HEK293 (cell line): ENCODE data around the gene EXOC2.

Experiments
- CTCF ChIA-PET: fragments of 350-600 bp; formaldehyde crosslinking; extraction: SDS; loops from one replicate; lab custom pipeline; 2021; ENCODE audit warnings: antibody characterized with exemption; lab: Yijun Ruan, JAX
- POLR2A ChIA-PET: fragments of 300-600 bp; formaldehyde crosslinking; extraction: SDS; loops from one replicate; lab custom pipeline; 2020; ENCODE audit warnings: antibody characterized with exemption, inconsistent platforms; lab: Yijun Ruan, JAX
- H3K27ac ChIP-seq: fragments of 200-500 bp; sonication (Bioruptor generic); 2 replicates; pipeline ENCODE4 v1.5.1; 2014; ENCODE audit warnings: low read depth, low read length, control low read depth, inconsistent platforms; ENCODE audit errors: extremely low read depth
- H3K36me3 ChIP-seq, 2 experiments: fragments of 200-500 bp in 1 of 2; sonication (Bioruptor generic) in 1 of 2; 1 replicate in 1 of 2; 2 replicates in 1 of 2; pipeline ENCODE4 v1.5.1; 2014 to 2017; ENCODE audit warnings: inconsistent platforms in 2 of 2, low read length in 2 of 2; ENCODE audit not compliant: control insufficient read depth in 2 of 2, insufficient read depth in 1 of 2
- H3K4me1 ChIP-seq: fragments of 200-500 bp; sonication (Bioruptor generic); 2 replicates; pipeline ENCODE4 v1.5.1; 2014; ENCODE audit warnings: mild to moderate bottlenecking, low read length, inconsistent platforms; ENCODE audit not compliant: control insufficient read depth, insufficient read depth
- H3K4me3 ChIP-seq: 2 replicates; pipeline ENCODE4 v1.5.1; 2011; ENCODE audit warnings: low read depth, mild to moderate bottlenecking, control low read depth, low read length, moderate library complexity
- H3K9me3 ChIP-seq: fragments of 200-500 bp; sonication (Bioruptor generic); 2 replicates; pipeline ENCODE4 v1.5.1; 2014; ENCODE audit warnings: low read depth, low read length, inconsistent platforms; ENCODE audit not compliant: control insufficient read depth, insufficient read depth
- HOXC10 ChIP-seq: sonication (generic); formaldehyde crosslinking; IDR thresholded peaks from 2 replicates; pipeline ENCODE4 v1.8.1; 2023; ENCODE audit warnings: mild to moderate bottlenecking, missing genetic modification reagents
- HOXD13 ChIP-seq: sonication (generic); formaldehyde crosslinking; IDR thresholded peaks from 2 replicates; pipeline ENCODE4 v1.8.0; 2022; ENCODE audit warnings: missing genetic modification reagents, borderline replicate concordance
- INSM2 ChIP-seq: fragments of 450-650 bp; formaldehyde crosslinking; IDR thresholded peaks from 2 replicates; pipeline ENCODE4 v1.5.1; 2016; ENCODE audit warnings: missing biosample characterization, missing genetic modification characterization
- KLF1 ChIP-seq: fragments of 450-650 bp; formaldehyde crosslinking; IDR thresholded peaks from 2 replicates; pipeline ENCODE4 v1.5.1; 2016; ENCODE audit warnings: missing biosample characterization, missing genetic modification characterization
- KLF7 ChIP-seq: fragments of 450-650 bp; formaldehyde crosslinking; IDR thresholded peaks from 2 replicates; pipeline ENCODE4 v1.5.1; 2016; ENCODE audit warnings: missing biosample characterization, missing genetic modification characterization, borderline replicate concordance
- PRDM1 ChIP-seq: fragments of 450-650 bp; formaldehyde crosslinking; IDR thresholded peaks from 2 replicates; pipeline ENCODE4; 2016; ENCODE audit warnings: missing biosample characterization, missing genetic modification characterization
- PRDM6 ChIP-seq: fragments of 450-650 bp; formaldehyde crosslinking; IDR thresholded peaks from 2 replicates; pipeline ENCODE4 v1.5.1; 2017; ENCODE audit warnings: missing biosample characterization, missing genetic modification characterization
- TSHZ1 ChIP-seq: fragments of 450-650 bp; formaldehyde crosslinking; IDR thresholded peaks from 2 replicates; pipeline ENCODE4 v1.5.1; 2016; ENCODE audit warnings: missing biosample characterization, missing genetic modification characterization, borderline replicate concordance
- ZBTB48 ChIP-seq: fragments of 450-650 bp; formaldehyde crosslinking; IDR thresholded peaks from 2 replicates; pipeline ENCODE4 v1.5.1; 2016; ENCODE audit warnings: missing biosample characterization, missing genetic modification characterization
- ZFP69B ChIP-seq: fragments of 450-650 bp; formaldehyde crosslinking; IDR thresholded peaks from 2 replicates; pipeline ENCODE4 v1.5.1; 2016; ENCODE audit warnings: missing biosample characterization, missing genetic modification characterization
- ZNF121 ChIP-seq: fragments of 450-650 bp; formaldehyde crosslinking; IDR thresholded peaks from 2 replicates; pipeline ENCODE4 v1.5.1; 2016; ENCODE audit warnings: missing biosample characterization, missing genetic modification characterization
- ZNF174 ChIP-seq: fragments of 450-650 bp; formaldehyde crosslinking; IDR thresholded peaks from 2 replicates; pipeline ENCODE4 v1.5.0; 2017; ENCODE audit warnings: missing biosample characterization, mild to moderate bottlenecking, missing genetic modification characterization
- ZNF184 ChIP-seq: fragments of 450-650 bp; IDR thresholded peaks from 2 replicates; pipeline ENCODE4 v1.5.1; 2018; ENCODE audit warnings: missing biosample characterization, mild to moderate bottlenecking, missing genetic modification characterization
- ZNF239 ChIP-seq: fragments of 450-650 bp; formaldehyde crosslinking; IDR thresholded peaks from 2 replicates; pipeline ENCODE4 v1.5.1; 2016; ENCODE audit warnings: missing biosample characterization, missing genetic modification characterization
- ZNF280C ChIP-seq: fragments of 450-650 bp; formaldehyde crosslinking; IDR thresholded peaks from 2 replicates; pipeline ENCODE4 v1.5.1; 2016; ENCODE audit warnings: missing biosample characterization, missing genetic modification characterization
- ZNF350 ChIP-seq: fragments of 450-650 bp; formaldehyde crosslinking; IDR thresholded peaks from 2 replicates; pipeline ENCODE4 v1.5.0; 2017; ENCODE audit warnings: missing biosample characterization, mild to moderate bottlenecking, missing genetic modification characterization
- ZNF530 ChIP-seq: fragments of 450-650 bp; formaldehyde crosslinking; IDR thresholded peaks from 2 replicates; pipeline ENCODE4 v1.5.1; 2016; ENCODE audit warnings: low read depth, missing biosample characterization, missing genetic modification characterization
- ZNF600 ChIP-seq: fragments of 450-650 bp; formaldehyde crosslinking; IDR thresholded peaks from 2 replicates; pipeline ENCODE4 v1.5.1; 2016; ENCODE audit warnings: missing biosample characterization, missing genetic modification characterization
- ZNF624 ChIP-seq: fragments of 450-650 bp; formaldehyde crosslinking; IDR thresholded peaks from 2 replicates; pipeline ENCODE4 v1.5.1; 2017; ENCODE audit warnings: missing biosample characterization, missing genetic modification characterization
- ZNF777 ChIP-seq: fragments of 450-650 bp; formaldehyde crosslinking; IDR thresholded peaks from 2 replicates; pipeline ENCODE4 v1.5.1; 2017; ENCODE audit warnings: missing biosample characterization, missing genetic modification characterization, borderline replicate concordance
- ZNF837 ChIP-seq: fragments of 450-650 bp; formaldehyde crosslinking; IDR thresholded peaks from 2 replicates; pipeline ENCODE4 v1.5.1; 2016; ENCODE audit warnings: missing biosample characterization, missing genetic modification characterization
- ZNF843 ChIP-seq: fragments of 450-650 bp; formaldehyde crosslinking; IDR thresholded peaks from 2 replicates; pipeline ENCODE4 v1.5.1; 2016; ENCODE audit warnings: missing biosample characterization, missing genetic modification characterization

Gene EXOC2

GRCh38 chr6:474453-475185, 218.3 kb downstream of the EXOC2 start:
- TF ChIP-seq ZNF239 (tag by site-specific recombination) (no peak), ZNF121 (no peak), PRDM6 (no peak), KLF7 (tag by site-specific recombination) (no peak), ZNF530 (tag by site-specific recombination) (no peak), ZNF350 (no peak)
- TF ChIP-seq, all 188 proteins: peak for 0
- no peak overlapping the region for H3K27ac ChIP-seq
- no peak overlapping the region for H3K4me3 ChIP-seq
- CTCF ChIA-PET = no interaction called here
- H3K4me1 ChIP-seq = no peaks in the 10 kb centered on the region
- no peaks in the 10 kb centered on the region for H3K9me3 ChIP-seq
- no peaks in the 10 kb centered on the region for H3K36me3 ChIP-seq
- POLR2A ChIA-PET = no interaction called here

GRCh38 chr6:473768-474452, 219.0 kb downstream of the EXOC2 start:
- Histone ChIP-seq H3K27ac (no peak overlapping the region), H3K4me1 (no peaks in the 10 kb centered on the region), H3K36me3 (no peaks in the 10 kb centered on the region), H3K4me3 (no peak overlapping the region), H3K9me3 (no peaks in the 10 kb centered on the region)
- POLR2A ChIA-PET = no interaction called here
- CTCF ChIA-PET = no interaction called here
- no peak for TF ChIP-seq ZNF624 (tag by site-specific recombination)
- no peak for TF ChIP-seq TSHZ1 (tag by site-specific recombination)
- TF ChIP-seq ZNF174 = no peak
- no peak for TF ChIP-seq KLF1 (tag by site-specific recombination)
- TF ChIP-seq ZNF184 (tag by site-specific recombination) = no peak
- TF ChIP-seq ZNF843 = no peak
- no peak for TF ChIP-seq ZNF280C (tag by site-specific recombination)
- no peak for TF ChIP-seq ZNF777 (tag by site-specific recombination)
- no peak for TF ChIP-seq ZNF837 (tag by site-specific recombination)
- TF ChIP-seq HOXC10 (CRISPR knock-in tag) = no peak
- no peak for TF ChIP-seq ZFP69B (tag by site-specific recombination)
- TF ChIP-seq HOXD13 (CRISPR knock-in tag) = no peak
- TF ChIP-seq ZBTB48 (tag by site-specific recombination) = no peak
- TF ChIP-seq PRDM1 (tag by site-specific recombination) = no peak
- no peak for TF ChIP-seq INSM2 (tag by site-specific recombination)
- no peak for TF ChIP-seq ZNF600
